IMR-90 (cell line): ENCODE data around the gene PTPRK. TPM values are rescaled to one million over a fixed set of nuclear protein-coding genes. Genes with fewer than 3 reads are reported as not detected.

Source experiments
- ATAC-seq: fragments of 200-7000 bp; cut with Tn5 transposase; 2 replicates; pipeline ENCODE4 v1.9.1; 2020; ENCODE audit warnings: low read depth, mild to moderate bottlenecking, moderate library complexity
- BruUV-seq: library from RNA; stranded (reverse); fragments of 400-500 nt; replicated peaks from 2 replicates; lab custom pipeline; 2021; lab: Mats Ljungman, UMichigan
- CTCF ChIA-PET: fragments of 300-600 bp; formaldehyde crosslinking; extraction: SDS; loops from one replicate; lab custom pipeline; 2021; ENCODE audit warnings: antibody characterized with exemption; lab: Yijun Ruan, JAX
- POLR2A ChIA-PET: fragments of 300-600 bp; sonication (Branson Sonifier 250); formaldehyde crosslinking; loops from one replicate; lab custom pipeline; 2022; ENCODE audit warnings: antibody characterized with exemption; ENCODE audit not compliant: unreplicated experiment; lab: Charles Lee
- DNase-seq: peaks from one replicate; pipeline ENCODE4 v3.0.0; 2013
- H2AFZ ChIP-seq: replicated peaks from 2 replicates; pipeline ENCODE3; 2013; ENCODE audit warnings: low read length, mild to moderate bottlenecking; ENCODE audit not compliant: poor library complexity
- H2AK5ac ChIP-seq: 2 replicates; pipeline ENCODE4 v1.6.1; 2013; ENCODE audit warnings: low read depth, low read length, inconsistent platforms
- H2AK9ac ChIP-seq: replicated peaks from 2 replicates; pipeline ENCODE3; 2013; ENCODE audit warnings: mild to moderate bottlenecking, low read depth, low read length, moderate library complexity; ENCODE audit not compliant: poor library complexity
- H2BK120ac ChIP-seq: 2 replicates; pipeline ENCODE4 v1.6.1; 2013; ENCODE audit warnings: low read depth, low read length, inconsistent platforms
- H2BK15ac ChIP-seq: 3 replicates; pipeline ENCODE4 v1.6.1; 2013; ENCODE audit warnings: low read depth, low read length, inconsistent platforms
- H2BK20ac ChIP-seq: 2 replicates; pipeline ENCODE4 v1.6.1; 2013; ENCODE audit warnings: low read depth, mild to moderate bottlenecking, inconsistent platforms, low read length, moderate library complexity
- H2BK5ac ChIP-seq: 2 replicates; pipeline ENCODE4 v1.6.1; 2013; ENCODE audit warnings: mild to moderate bottlenecking, low read depth, low read length, inconsistent platforms; ENCODE audit not compliant: poor library complexity, severe bottlenecking
- H3K14ac ChIP-seq: replicated peaks from 2 replicates; pipeline ENCODE4 v1.6.1; 2013; ENCODE audit warnings: low read depth, low read length, inconsistent platforms
- H3K18ac ChIP-seq: 2 replicates; pipeline ENCODE4 v1.6.1; 2013; ENCODE audit warnings: low read depth, low read length, control low read depth
- H3K23ac ChIP-seq: 2 replicates; pipeline ENCODE4 v1.6.1; 2013; ENCODE audit warnings: low read depth, low read length, inconsistent platforms
- H3K27ac ChIP-seq: 2 replicates; pipeline ENCODE4 v1.5.1; 2013; ENCODE audit warnings: mild to moderate bottlenecking, control low read depth, low read length; ENCODE audit not compliant: insufficient read depth
- H3K27me3 ChIP-seq: 2 replicates; pipeline ENCODE4 v1.6.1; 2013; ENCODE audit warnings: low read length; ENCODE audit not compliant: control insufficient read depth, insufficient read depth
- H3K36me3 ChIP-seq: 2 replicates; pipeline ENCODE4 v1.6.1; 2013; ENCODE audit warnings: low read length, mixed read lengths; ENCODE audit not compliant: control insufficient read depth, insufficient read depth
- H3K4ac ChIP-seq: 2 replicates; pipeline ENCODE4 v1.6.1; 2013; ENCODE audit warnings: low read depth, low read length, inconsistent platforms
- H3K4me1 ChIP-seq: 2 replicates; pipeline ENCODE4 v1.6.1; 2013; ENCODE audit warnings: low read length, mixed read lengths; ENCODE audit not compliant: control insufficient read depth, insufficient read depth
- H3K4me2 ChIP-seq: 2 replicates; pipeline ENCODE4 v1.6.1; 2013; ENCODE audit warnings: low read depth, mild to moderate bottlenecking, control low read depth, low read length, moderate library complexity
- H3K4me3 ChIP-seq: 2 replicates; pipeline ENCODE4 v1.5.1; 2013; ENCODE audit warnings: low read depth, mild to moderate bottlenecking, control low read depth, low read length, moderate library complexity; ENCODE audit not compliant: insufficient read depth
- H3K56ac ChIP-seq: 2 replicates; pipeline ENCODE4 v1.6.1; 2013; ENCODE audit warnings: low read length, inconsistent platforms; ENCODE audit not compliant: insufficient read depth; ENCODE audit errors: extremely low read depth
- H3K79me1 ChIP-seq, 2 experiments: 2 replicates each; pipeline ENCODE4 v1.6.1; 2013; ENCODE audit warnings: low read length in 2 of 2, inconsistent platforms in 1 of 2, low read depth in 1 of 2
- H3K9ac ChIP-seq: 2 replicates; pipeline ENCODE4 v1.6.1; 2013; ENCODE audit warnings: low read depth, low read length, control low read depth
- H3K9me1 ChIP-seq: 2 replicates; pipeline ENCODE4 v1.6.1; 2013; ENCODE audit warnings: low read length, inconsistent platforms; ENCODE audit not compliant: insufficient read depth
- H3K9me3 ChIP-seq: 2 replicates; pipeline ENCODE4 v1.6.1; 2013; ENCODE audit warnings: low read length; ENCODE audit not compliant: control insufficient read depth, insufficient read depth
- H4K20me1 ChIP-seq: 2 replicates; pipeline ENCODE4 v1.6.1; 2013; ENCODE audit warnings: low read length, inconsistent platforms; ENCODE audit not compliant: insufficient read depth
- H4K5ac ChIP-seq: 2 replicates; pipeline ENCODE4 v1.6.1; 2013; ENCODE audit warnings: mild to moderate bottlenecking, low read depth, low read length, control low read depth
- H4K8ac ChIP-seq, 2 experiments: 2 replicates each; pipeline ENCODE4 v1.6.1; 2013; ENCODE audit warnings: low read depth in 2 of 2, low read length in 2 of 2, control low read depth in 1 of 2, inconsistent platforms in 1 of 2
- H4K91ac ChIP-seq: 2 replicates; pipeline ENCODE4 v1.6.1; 2013; ENCODE audit warnings: low read depth, low read length, inconsistent platforms; ENCODE audit not compliant: insufficient read depth
- BHLHE40 ChIP-seq: fragments of 150-350 bp; IDR thresholded peaks from 2 replicates; pipeline ENCODE4 v1.6.1; 2016; ENCODE audit warnings: mild to moderate bottlenecking, low read depth, low read length
- FOS ChIP-seq: fragments of 150-350 bp; IDR thresholded peaks from 2 replicates; pipeline ENCODE4 v1.6.1; 2016; ENCODE audit warnings: low read depth, low read length
- dilution Hi-C: fragments of 300-500 bp; cut with HindIII; formaldehyde crosslinking; loops from one replicate; pipeline ENCODE4 v1.14.3; 2018; ENCODE audit warnings: low sequenced_read_pairs; ENCODE audit not compliant: unreplicated experiment
- in situ Hi-C: fragments of 300-500 bp; cut with MboI; formaldehyde crosslinking; loops from 3 replicates; pipeline ENCODE4 v1.14.3; 2019; ENCODE audit warnings: low sequenced_read_pairs, inconsistent platforms, mixed read lengths
- intact Hi-C: fragments of 100-400 bp; cut with micrococcal nuclease; formaldehyde crosslinking; loops from 2 replicates; pipeline ENCODE4 v1.10.0; 2022
- polyA plus RNA-seq, 3 experiments: library from polyadenylated mRNA; depleted of rRNA; stranded (reverse); fragments of >200 nt; gene quantifications; 2 replicates each; pipeline ENCODE4 v1.2.3, GENCODE V29; 2012; ENCODE audit warnings: low replicate concordance in 1 of 3
- total RNA-seq: library from RNA; depleted of rRNA; stranded (reverse); fragments of >200 nt; gene quantifications from 2 replicates; pipeline ENCODE4 v1.2.3, GENCODE V29; 2012
- TF ChIP-seq, protein P1 (sequence below): fragments of 150-350 bp; IDR thresholded peaks from 2 replicates; pipeline ENCODE4 v1.6.1; 2016; ENCODE audit warnings: low read depth, mild to moderate bottlenecking, low read length, moderate library complexity, borderline replicate concordance

PTPRK gene
- total and polyA plus RNA-seq, 2 of the 4 experiments (the other 2 are of a cell fraction), result 18.0 to 80.8 TPM

DNA sequence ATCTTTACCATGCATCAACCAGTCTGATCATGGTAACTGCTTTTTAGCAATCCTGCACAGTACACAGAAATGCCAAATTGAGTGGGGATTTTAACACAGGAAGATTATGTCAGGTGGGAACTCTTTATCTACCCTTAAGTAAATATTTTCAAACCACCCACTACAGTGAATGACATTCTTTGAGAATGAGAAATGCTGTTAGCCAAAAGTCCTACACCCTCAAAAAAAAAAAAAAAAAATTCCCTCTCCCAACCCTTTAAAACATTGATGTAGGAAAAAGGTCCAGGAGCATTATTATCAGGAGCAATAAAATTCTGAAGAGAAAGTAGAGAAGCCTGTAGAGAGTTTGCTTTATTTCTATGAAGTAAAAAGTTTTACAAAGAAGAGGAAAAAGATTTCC, 312.3 kb downstream of the PTPRK start:
- Histone ChIP-seq H3K27ac (no peak overlapping the region), H3K4me3 (no peak overlapping the region), H3K4me2 (no peak overlapping the region; the same call in 1 of the 2 replicates), H3K18ac (no peak overlapping the region), H2AFZ (no peak overlapping the region), H3K79me1 (peaks cover 9 to 27% of the 10 kb centered on the region in 2 experiments), H3K9me3 (no peaks in the 10 kb centered on the region), H4K5ac (no peak overlapping the region), H3K23ac (no peak overlapping the region), H3K56ac (no peak overlapping the region), H3K4me1 (peaks cover 5% of the 10 kb centered on the region), H3K27me3 (no peaks in the 10 kb centered on the region), H3K14ac (no peak overlapping the region), H4K8ac (no peak overlapping the region), H3K36me3 (peaks cover 1% of the 10 kb centered on the region; the same call in 1 of the 2 replicates), H4K91ac (no peak overlapping the region), H2BK5ac (no peak overlapping the region), H3K9ac (no peak overlapping the region), H4K20me1 (peaks cover 4% of the 10 kb centered on the region; the same call in 1 of the 2 replicates), H2AK5ac (no peak overlapping the region), H2BK20ac (no peak overlapping the region), H3K9me1 (0 out of 2 replicates have a peak, but pooled peaks cover 3% of the 10 kb centered on the region), H2BK120ac (no peak overlapping the region), H2AK9ac (no peak overlapping the region), H3K4ac (no peak overlapping the region), H2BK15ac (no peak overlapping the region)
- ChIA-PET CTCF (interaction anchor here (1.3 kb wide), 1 partner anchor 43 kb away, joined by 3 read pairs; no protein-coding TSS in a partner anchor), POLR2A (no interaction called here)
- intact Hi-C loops, result no loop called here
- peak; percentile 34 for ATAC-seq
- in situ Hi-C loops, result no loop called here
- DNase-seq, result peak; percentile 49
- dilution Hi-C loops, result no loop called here
- no TSS peak for BruUV-seq
- TF ChIP-seq BHLHE40, result no peak
- TF ChIP-seq, protein P1, sequence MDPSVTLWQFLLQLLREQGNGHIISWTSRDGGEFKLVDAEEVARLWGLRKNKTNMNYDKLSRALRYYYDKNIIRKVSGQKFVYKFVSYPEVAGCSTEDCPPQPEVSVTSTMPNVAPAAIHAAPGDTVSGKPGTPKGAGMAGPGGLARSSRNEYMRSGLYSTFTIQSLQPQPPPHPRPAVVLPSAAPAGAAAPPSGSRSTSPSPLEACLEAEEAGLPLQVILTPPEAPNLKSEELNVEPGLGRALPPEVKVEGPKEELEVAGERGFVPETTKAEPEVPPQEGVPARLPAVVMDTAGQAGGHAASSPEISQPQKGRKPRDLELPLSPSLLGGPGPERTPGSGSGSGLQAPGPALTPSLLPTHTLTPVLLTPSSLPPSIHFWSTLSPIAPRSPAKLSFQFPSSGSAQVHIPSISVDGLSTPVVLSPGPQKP, result no peak
- TF ChIP-seq FOS, result no peak
